Measurements from ENCODE around the gene TXNDC2. TPM values are rescaled to one million over a fixed set of nuclear protein-coding genes. Genes with fewer than 3 reads are reported as not detected.

The TXNDC2 gene
- total RNA-seq, 1 experiment from 2014 or later = 0.28 TPM

- no peak overlapping the region for H2BK5ac ChIP-seq (ENCODE audit: insufficient read length, low read length)
- no peak overlapping the region for H2AFZ ChIP-seq (ENCODE audit: low read length)
- peaks cover 4% of the 10 kb centered on the region for H3K23me2 ChIP-seq (ENCODE audit: insufficient read length, low read depth, low read length, poor library complexity, severe bottlenecking)
- no peak for DNase-seq
- WGBS (ENCODE audit: extremely low coverage, insufficient read length, low lambda C conversion rate) = no CpG with 5 or more reads among the region's 2 CpGs
- Mint-ChIP-seq H3K27me3 (ENCODE audit: low read depth) (no peaks in the 10 kb centered on the region; the same call in 1 of the 2 replicates), H3K27ac (no peak overlapping the region), H3K36me3 (ENCODE audit: insufficient read depth in 1 of 3, low read depth in 3 of 3) (no peaks in the 10 kb centered on the region), H3K4me1 (peaks cover 14 to 16% of the 10 kb centered on the region in 2 experiments), H3K9me3 (0 out of 5 replicates have a peak, but pooled peaks cover 0 to 3% of the 10 kb centered on the region in 2 experiments), H3K4me3 (no peak overlapping the region)
- no peaks in the 10 kb centered on the region for H3K4me1 ChIP-seq (ENCODE audit: insufficient read depth, low read length)
- no peak for TF ChIP-seq CTCF (conservative IDR thresholded peaks at IDR 0.05)
- no peak overlapping the region for H3K27ac ChIP-seq (ENCODE audit: insufficient read length, low read depth, low read length)
- no peak overlapping the region for H3K14ac ChIP-seq (ENCODE audit: insufficient read depth, low read length)
- peaks cover 9% of the 10 kb centered on the region; the same call in 1 of the 2 replicates for H3K79me2 ChIP-seq (ENCODE audit: insufficient read depth, low read length)
- no peak overlapping the region for H3K56ac ChIP-seq (ENCODE audit: insufficient read length, low read depth, low read length)
- no peak overlapping the region for H4K5ac ChIP-seq (ENCODE audit: insufficient read length, low read depth, low read length)
- no peak overlapping the region for H3T11ph ChIP-seq (ENCODE audit: low read length)
- no peaks in the 10 kb centered on the region for H4K20me1 ChIP-seq (ENCODE audit: control insufficient read depth, insufficient read depth, insufficient read length)
- H3K23ac ChIP-seq (ENCODE audit: insufficient read length, low read depth, low read length) = no peak overlapping the region
- H3K27me3 ChIP-seq (ENCODE audit: insufficient read depth, low read length) = no peaks in the 10 kb centered on the region
- H2BK15ac ChIP-seq (ENCODE audit: low read depth, low read length) = no peak overlapping the region
- H3K9me3 ChIP-seq (ENCODE audit: control insufficient read depth, low read depth, low read length) = no peaks in the 10 kb centered on the region
- H2AK5ac ChIP-seq (ENCODE audit: insufficient read length, low read length) = no peak overlapping the region
- H4K8ac ChIP-seq (replicated peaks; ENCODE audit: insufficient read length, low read depth, low read length) = no peak overlapping the region
- H3K4ac ChIP-seq (ENCODE audit: low read depth, low read length) = no peak overlapping the region
- no peak overlapping the region for H2BK12ac ChIP-seq (ENCODE audit: insufficient read length, low read depth, low read length)
- H3K79me1 ChIP-seq (ENCODE audit: insufficient read depth, low read depth, low read length, poor library complexity, severe bottlenecking) = no peaks in the 10 kb centered on the region
- H2BK20ac ChIP-seq (ENCODE audit: low read depth, low read length, poor library complexity, severe bottlenecking) = no peak overlapping the region
- H3K4me2 ChIP-seq (ENCODE audit: insufficient read depth, insufficient read length, low read length) = no peak overlapping the region
- no peak overlapping the region for H3K9ac ChIP-seq (ENCODE audit: extremely low read depth, insufficient read length, low read length)
- no peak overlapping the region for H2BK120ac ChIP-seq (ENCODE audit: low read depth, low read length, poor library complexity, severe bottlenecking)
- no peak overlapping the region for H4K91ac ChIP-seq (ENCODE audit: insufficient read length, low read depth, low read length)
- H3K18ac ChIP-seq (ENCODE audit: insufficient read length, low read depth, low read length) = no peak overlapping the region
These were observed 24.9 kb downstream of the TXNDC2 start for GRCh38 chr18:9910661-9911060.

All from H9 (cell line).